Thyroid gland (tissue), 4 donors: Measurements from ENCODE around the gene CHMP4B. TPM values are rescaled to one million over a fixed set of nuclear protein-coding genes. Genes with fewer than 3 reads are reported as not detected.

ENCODE experiments used
- DNase-seq, 2 donors: peaks; one replicate each; pipeline ENCODE4 v3.0.0-alpha.2; 2019
- H3K27ac ChIP-seq, 3 donors: fragments of 200-600 bp; sonication (generic); 1 replicate in 2 of 3; 2 replicates in 1 of 3; pipeline ENCODE4 v1.5.1; 2016 to 2019; ENCODE audit warnings: mild to moderate bottlenecking in 1 of 3, moderate library complexity in 1 of 3
- H3K27me3 ChIP-seq: fragments of 200-600 bp; sonication (generic); one replicate; pipeline ENCODE4 v1.5.1; 2019
- H3K36me3 ChIP-seq, 2 donors: fragments of 200-600 bp; sonication (generic); one replicate each; pipeline ENCODE4 v1.5.1; 2016 to 2019
- H3K4me1 ChIP-seq, 2 donors: fragments of 200-600 bp; sonication (generic); one replicate each; pipeline ENCODE4 v1.5.1; 2017 to 2019
- H3K4me3 ChIP-seq, 3 donors: fragments of 200-600 bp; sonication (generic); replicated peaks in 1 of 3; 1 replicate in 2 of 3; 2 replicates in 1 of 3; pipeline ENCODE4 v1.5.1; 2016; ENCODE audit warnings: mild to moderate bottlenecking in 1 of 3
- H3K9me3 ChIP-seq: fragments of 200-600 bp; sonication (generic); one replicate; pipeline ENCODE4 v1.5.1; 2017
- CTCF ChIP-seq, 6 experiments: fragments of 200-600 bp in 3 of 6; fragments of 450-650 bp in 3 of 6; sonication (generic) in 3 of 6; IDR thresholded peaks; one replicate each; pipeline ENCODE4 v1.5.1; 2016 to 2019; ENCODE audit warnings: antibody characterized with exemption in 6 of 6, mild to moderate bottlenecking in 2 of 6, inconsistent platforms in 1 of 6, moderate library complexity in 1 of 6
- POLR2A ChIP-seq, 2 donors: fragments of 450-650 bp; IDR thresholded peaks; one replicate each; pipeline ENCODE4 v1.6.1; 2017; ENCODE audit warnings: antibody characterized with exemption in 2 of 2, mild to moderate bottlenecking in 2 of 2, moderate library complexity in 1 of 2
- WGBS, 2 donors: methylation state at CpG; one replicate each; pipeline ENCODE4 v1.1.5; 2017; 5-methylcytosine and 5-hydroxymethylcytosine counted together
- intact Hi-C: fragments of 100-400 bp; cut with DNase I; formaldehyde crosslinking; loops from one replicate; pipeline ENCODE4 v1.15.1; 2023
- total RNA-seq, 4 donors: library from RNA; depleted of rRNA; stranded (reverse); fragments of >200 nt; gene quantifications; one replicate each; pipeline ENCODE4 v1.2.3, GENCODE V29; 2016

CHMP4B gene
- total RNA-seq: 10 to 100 TPM; 70.3 to 93.5 (median 85.7) TPM

GRCh38 chr20:33810885-33811775 lies at the start of gene CHMP4B:
Gene CHMP4B (plus strand): TSS chr20:33811348. CDS start chr20:33811469, 121 bp downstream.
- intact Hi-C loops: no loop called here
- peak; percentile 100 for DNase-seq
- no peaks in the 10 kb centered on the region for H3K27me3 ChIP-seq
- WGBS, 2 donors: 1% methylated on average over 39 to 55 of the region's 71 CpGs
- H3K9me3 ChIP-seq: no peaks in the 10 kb centered on the region
- TF ChIP-seq POLR2A (IDR thresholded peaks at IDR 0.05) (peak; percentile 76 to 96), CTCF (IDR thresholded peaks at IDR 0.05) (no peak)
- H3K4me3 ChIP-seq: peak within 1 kb of the TSS; percentile 66 to 90 (median 71)
- H3K27ac ChIP-seq: peak within 1 kb of the TSS; percentile 78 to 95 (median 86)
- peaks cover 22 to 25% of the 10 kb centered on the region in 2 donors for H3K4me1 ChIP-seq
- no peaks in the 10 kb centered on the region for H3K36me3 ChIP-seq

- no peak for TF ChIP-seq CTCF (IDR thresholded peaks at IDR 0.05)
- no peak for TF ChIP-seq POLR2A (IDR thresholded peaks at IDR 0.05)
Observed at GRCh38 chr20:33761698-33762250, 49.4 kb upstream of the CHMP4B start.

GRCh38 chr20:33765099-33765498 lies 46.0 kb upstream of the CHMP4B start:
- Histone ChIP-seq H3K4me3 (no peak overlapping the region), H3K4me1 (no peaks in the 10 kb centered on the region), H3K27ac (no peak overlapping the region), H3K36me3 (no peaks in the 10 kb centered on the region), H3K27me3 (no peaks in the 10 kb centered on the region), H3K9me3 (no peaks in the 10 kb centered on the region)
- intact Hi-C loops: no loop called here
- WGBS, 2 donors: 88 to 93% methylated on average over 2 of the region's 2 CpGs
- DNase-seq: no peak
- TF ChIP-seq POLR2A (IDR thresholded peaks at IDR 0.05) (no peak), CTCF (IDR thresholded peaks at IDR 0.05) (no peak)

More at GRCh38 chr20:33761698-33762250, 49.4 kb upstream of the CHMP4B start:
- H3K4me3 ChIP-seq: no peak overlapping the region
- H3K9me3 ChIP-seq: no peaks in the 10 kb centered on the region
- intact Hi-C loops: no loop called here
- H3K27ac ChIP-seq: no peak overlapping the region
- H3K36me3 ChIP-seq: peaks cover 0 to 6% of the 10 kb centered on the region in 2 donors
- no peak for DNase-seq
- WGBS, 2 donors: 93 to 94% methylated on average over 10 to 13 of the region's 13 CpGs
- no peaks in the 10 kb centered on the region for H3K4me1 ChIP-seq
- no peaks in the 10 kb centered on the region for H3K27me3 ChIP-seq

DNA sequence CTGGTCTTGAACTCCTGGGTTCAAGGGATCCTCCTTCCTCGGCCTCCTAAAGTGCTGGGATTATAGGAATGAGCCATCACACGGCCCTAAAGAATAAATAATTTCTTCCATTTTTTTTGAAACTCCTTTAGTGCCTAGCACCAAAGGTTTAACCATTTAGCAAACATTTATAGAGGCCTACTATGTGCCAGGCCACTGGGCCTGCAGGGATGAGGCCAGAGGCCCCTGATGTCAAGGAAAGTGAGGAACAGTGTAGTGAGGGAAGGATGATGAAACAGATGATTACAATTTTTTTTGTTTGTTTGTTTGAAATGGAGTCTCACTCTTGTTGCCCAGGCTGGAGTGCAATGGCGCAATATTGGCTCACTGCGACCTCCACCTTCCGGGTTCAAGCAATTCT lies 45.6 kb upstream of the CHMP4B start:
- TF ChIP-seq POLR2A (IDR thresholded peaks at IDR 0.05) (no peak), CTCF (IDR thresholded peaks at IDR 0.05) (no peak)
- H3K36me3 ChIP-seq: no peaks in the 10 kb centered on the region
- no peak for DNase-seq
- H3K27me3 ChIP-seq: no peaks in the 10 kb centered on the region
- no peaks in the 10 kb centered on the region for H3K4me1 ChIP-seq
- H3K9me3 ChIP-seq: no peaks in the 10 kb centered on the region
- no peak overlapping the region for H3K27ac ChIP-seq
- H3K4me3 ChIP-seq: no peak overlapping the region
- intact Hi-C loops: no loop called here
- 94 to 96% methylated on average over 5 of the region's 5 CpGs for WGBS, 2 donors

GRCh38 chr20:33766686-33767085 lies 44.5 kb upstream of the CHMP4B start:
- H3K36me3 ChIP-seq: no peaks in the 10 kb centered on the region

More at GRCh38 chr20:33766686-33767085, 44.5 kb upstream of the CHMP4B start:
- no peak for DNase-seq
- intact Hi-C loops: no loop called here
- H3K27ac ChIP-seq: no peak overlapping the region
- H3K4me3 ChIP-seq: no peak overlapping the region
- WGBS, 2 donors: 97 to 98% methylated on average over 8 to 9 of the region's 9 CpGs
- no peaks in the 10 kb centered on the region for H3K9me3 ChIP-seq
- H3K4me1 ChIP-seq: no peaks in the 10 kb centered on the region
- no peaks in the 10 kb centered on the region for H3K27me3 ChIP-seq
- TF ChIP-seq CTCF (IDR thresholded peaks at IDR 0.05): no peak
- no peak for TF ChIP-seq POLR2A (IDR thresholded peaks at IDR 0.05)
